HEK293T (cell line): ENCODE measurements around the gene TFEC.

Experiments used
- ARNT ChIP-seq: fragments of 450-650 bp; IDR thresholded peaks from 2 replicates; pipeline ENCODE4 v1.6.1; 2017; ENCODE audit warnings: mild to moderate bottlenecking
- BHLHE40 ChIP-seq: fragments of 450-650 bp; IDR thresholded peaks from 2 replicates; pipeline ENCODE4 v1.6.1; 2016; ENCODE audit warnings: mild to moderate bottlenecking, moderate library complexity, borderline replicate concordance
- ELF4 ChIP-seq: fragments of 450-650 bp; IDR thresholded peaks from 2 replicates; pipeline ENCODE4 v1.6.1; 2017; ENCODE audit warnings: antibody characterized with exemption
- NFRKB ChIP-seq: fragments of 450-650 bp; IDR thresholded peaks from 2 replicates; pipeline ENCODE4 v1.6.1; 2016; ENCODE audit warnings: mild to moderate bottlenecking, moderate library complexity
- SP1 ChIP-seq: fragments of 450-650 bp; IDR thresholded peaks from 2 replicates; pipeline ENCODE4 v1.6.1; 2017
- SUZ12 ChIP-seq: fragments of 450-650 bp; IDR thresholded peaks from 2 replicates; pipeline ENCODE4 v1.6.1; 2016; ENCODE audit warnings: mild to moderate bottlenecking
- TARDBP ChIP-seq: fragments of 450-650 bp; IDR thresholded peaks from 2 replicates; pipeline ENCODE4 v1.6.1; 2016

GRCh38 chr7:115997221-115997620 is 33.3 kb downstream of the TFEC start:
- TF ChIP-seq SP1 (no peak), ELF4 (no peak), TARDBP (no peak), BHLHE40 (no peak), ARNT (no peak), SUZ12 (no peak), NFRKB (no peak)
